Measurements from ENCODE around the gene TNFRSF1A.

- TF ChIP-seq CTCF (conservative IDR thresholded peaks at IDR 0.05; ENCODE audit: low read depth, low read length) (no peak), EZH2 (IDR thresholded peaks at IDR 0.05; ENCODE audit: low read length, unreplicated experiment) (no peak), EZH2phosphoT487 (IDR thresholded peaks at IDR 0.05; ENCODE audit: borderline replicate concordance, low read length) (no peak)
Measured at GRCh38 chr12:6372403-6373003, 30.6 kb upstream of the TNFRSF1A start.
